GM19023 (cell line): ENCODE data around the gene TSPO.

Experiments used
- ATAC-seq: cut with Tn5 transposase; IDR thresholded peaks from one replicate; pipeline ENCODE4 v1.9.1; 2021; ENCODE audit warnings: mild to moderate bottlenecking, moderate library complexity; ENCODE audit not compliant: unreplicated experiment

TSPO gene

GRCh38 chr22:43157874-43158546 lies 6.7 kb downstream of the TSPO start:
- ATAC-seq, result no peak

GRCh38 chr22:43158778-43159483 lies 7.6 kb downstream of the TSPO start:
- no peak for ATAC-seq

GRCh38 chr22:43159484-43160178 lies 8.3 kb downstream of the TSPO start:
- no peak for ATAC-seq

GRCh38 chr22:43160497-43161126 lies 9.3 kb downstream of the TSPO start:
- ATAC-seq, result no peak

GRCh38 chr22:43162412-43163150 lies 11.2 kb downstream of the TSPO start:
- ATAC-seq, result no peak

GRCh38 chr22:43163241-43163795 lies 12.0 kb downstream of the TSPO start:
- ATAC-seq, result no peak

- no peak for ATAC-seq
Observed at GRCh38 chr22:43164636-43165035, 13.3 kb downstream of the TSPO start.

- no peak for ATAC-seq
Observed at GRCh38 chr22:43166132-43166930, 15.0 kb downstream of the TSPO start.

- no peak for ATAC-seq
Observed at GRCh38 chr22:43167001-43167589, 15.7 kb downstream of the TSPO start.

GRCh38 chr22:43168471-43169309 lies 17.3 kb downstream of the TSPO start:
- no peak for ATAC-seq

GRCh38 chr22:43169310-43170130 lies 18.2 kb downstream of the TSPO start:
- ATAC-seq, result no peak

- no peak for ATAC-seq
Observed at GRCh38 chr22:43170131-43170480, 18.7 kb downstream of the TSPO start.

GRCh38 chr22:43171019-43171491 lies 19.7 kb downstream of the TSPO start:
- ATAC-seq, result no peak

- ATAC-seq, result no peak
Observed at GRCh38 chr22:43171607-43172006, 20.2 kb downstream of the TSPO start.

GRCh38 chr22:43172191-43172590 lies 20.8 kb downstream of the TSPO start:
- no peak for ATAC-seq

- ATAC-seq, result no peak
Observed at GRCh38 chr22:43173566-43173965, 22.2 kb downstream of the TSPO start.

- ATAC-seq, result no peak
Observed at GRCh38 chr22:43173976-43174720, 22.8 kb downstream of the TSPO start.
